Erythroblast (primary cell): ENCODE results near the gene UNC13B.

Source experiments
- GATA1 ChIP-seq: IDR thresholded peaks from 2 replicates; pipeline ENCODE4 v1.6.1; 2011; ENCODE audit warnings: low read depth, mild to moderate bottlenecking, control low read depth, low read length, moderate library complexity
- POLR2A ChIP-seq: IDR thresholded peaks from 2 replicates; pipeline ENCODE4 v1.6.1; 2011; ENCODE audit warnings: mild to moderate bottlenecking, low read length

DNA sequence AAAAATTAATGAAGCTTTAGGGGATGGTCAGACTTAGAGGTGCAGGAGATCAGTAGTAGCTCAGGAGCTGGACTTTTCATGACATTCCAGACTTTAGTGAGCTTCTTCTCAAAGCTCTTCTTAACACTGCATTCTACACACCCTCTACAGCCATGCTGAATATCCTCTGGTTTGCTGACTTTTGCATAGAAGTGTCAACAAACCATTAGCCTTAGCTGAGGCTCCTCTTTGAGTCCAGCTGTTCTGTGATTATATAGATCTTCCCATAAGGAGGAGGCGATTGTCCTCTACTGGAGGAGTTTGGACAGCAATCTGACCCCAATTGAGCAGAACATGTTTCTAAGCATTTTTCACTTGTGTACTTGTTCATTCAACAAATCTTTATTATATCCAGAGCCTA lies 253.1 kb downstream of the UNC13B start:
- TF ChIP-seq POLR2A (no peak), GATA1 (no peak)
